GM12891 (cell line): ENCODE data around the gene ATN1.
A peak's percentile ranks its signal among the peaks of the same experiment; 100 is the strongest.

Experiments
- DNase-seq: peaks from one replicate; pipeline ENCODE4 v3.0.0; 2011; ENCODE audit warnings: low spot score; ENCODE audit not compliant: insufficient read length
- FAIRE-seq: peaks from 2 replicates; lab custom pipeline; 2011; peaks lifted over from hg19 to GRCh38; lab: Jason Lieb, UNC
- PAX5 ChIP-seq: IDR thresholded peaks from 2 replicates; pipeline ENCODE4 v1.6.1; 2011; ENCODE audit warnings: low read length, moderate library complexity, mild to moderate bottlenecking; ENCODE audit not compliant: insufficient read depth, severe bottlenecking
- POLR2A ChIP-seq: IDR thresholded peaks from 2 replicates; pipeline ENCODE4 v1.6.1; 2011; ENCODE audit warnings: low read depth, low read length, control low read depth
- POLR2AphosphoS5 ChIP-seq: IDR thresholded peaks from 2 replicates; pipeline ENCODE4 v1.6.1; 2011; ENCODE audit warnings: low read depth, low read length, control low read depth
- POU2F2 ChIP-seq: IDR thresholded peaks from 2 replicates; pipeline ENCODE4 v1.6.1; 2011; ENCODE audit warnings: low read depth, mild to moderate bottlenecking, control low read depth, low read length, moderate library complexity
- SPI1 ChIP-seq: IDR thresholded peaks from 2 replicates; pipeline ENCODE4 v1.6.1; 2011; ENCODE audit warnings: low read depth, low read length, control low read depth
- TAF1 ChIP-seq: IDR thresholded peaks from 2 replicates; pipeline ENCODE4 v1.6.1; 2011; ENCODE audit warnings: low read depth, low read length, control low read depth

The ATN1 gene

GRCh38 chr12:6928703-6929407 is 1.1 kb downstream of the ATN1 start:
- DNase-seq (no peak), FAIRE-seq (peak; percentile 16)

GRCh38 chr12:6929466-6930452 is 2.0 kb downstream of the ATN1 start:
- DNase-seq (no peak), FAIRE-seq (peak; percentile 5)
- TF ChIP-seq PAX5 (no peak), POLR2A (no peak), POU2F2 (no peak), POLR2AphosphoS5 (no peak), SPI1 (no peak), TAF1 (no peak)

More at GRCh38 chr12:6928703-6929407, 1.1 kb downstream of the ATN1 start:
- TF ChIP-seq POLR2A: no peak
- no peak for TF ChIP-seq POLR2AphosphoS5
- no peak for TF ChIP-seq SPI1
- no peak for TF ChIP-seq POU2F2
- no peak for TF ChIP-seq TAF1
- TF ChIP-seq PAX5: no peak

- no peak for TF ChIP-seq TAF1
- no peak for TF ChIP-seq POLR2AphosphoS5
- no peak for TF ChIP-seq POLR2A
- TF ChIP-seq SPI1: no peak
- TF ChIP-seq POU2F2: no peak
- no peak for TF ChIP-seq PAX5
- no peak for FAIRE-seq
- DNase-seq: no peak
These were observed 5.0 kb downstream of the ATN1 start for GRCh38 chr12:6932766-6933165.

GRCh38 chr12:6934110-6934509 is 6.4 kb downstream of the ATN1 start:
- DNase-seq: no peak
- no peak for FAIRE-seq

GRCh38 chr12:6935371-6936193 is 7.8 kb downstream of the ATN1 start:
- FAIRE-seq: peak; percentile 13
- DNase-seq: no peak

More at GRCh38 chr12:6934110-6934509, 6.4 kb downstream of the ATN1 start:
- TF ChIP-seq PAX5 (no peak), POLR2AphosphoS5 (no peak), POU2F2 (no peak), TAF1 (no peak), SPI1 (no peak), POLR2A (no peak)

GRCh38 chr12:6936194-6936635 is 8.5 kb downstream of the ATN1 start:
- DNase-seq (no peak), FAIRE-seq (no peak)
- TF ChIP-seq POU2F2 (no peak), POLR2AphosphoS5 (no peak), POLR2A (no peak), SPI1 (no peak), PAX5 (no peak), TAF1 (no peak)

More at GRCh38 chr12:6935371-6936193, 7.8 kb downstream of the ATN1 start:
- no peak for TF ChIP-seq POLR2AphosphoS5
- TF ChIP-seq SPI1: no peak
- TF ChIP-seq PAX5: no peak
- no peak for TF ChIP-seq TAF1
- no peak for TF ChIP-seq POU2F2
- no peak for TF ChIP-seq POLR2A

GRCh38 chr12:6936636-6937480 is 9.1 kb downstream of the ATN1 start:
- FAIRE-seq: no peak
- no peak for DNase-seq
- TF ChIP-seq PAX5: no peak
- no peak for TF ChIP-seq POU2F2
- no peak; the same call in 1 of the 2 replicates for TF ChIP-seq POLR2A
- no peak for TF ChIP-seq SPI1
- peak; percentile 84 for TF ChIP-seq POLR2AphosphoS5
- TF ChIP-seq TAF1: no peak
